VCaP (cell line): ENCODE measurements around the gene ACOX3.

Experiments used
- H3K27ac ChIP-seq: fragments of 450-650 bp; 2 replicates; pipeline ENCODE4 v1.5.1; 2017
- CTCF ChIP-seq: fragments of 450-650 bp; conservative IDR thresholded peaks from 2 replicates; pipeline ENCODE4 v1.5.1; 2017; ENCODE audit warnings: mild to moderate bottlenecking, moderate library complexity

Gene ACOX3

GRCh38 chr4:8405516-8405875 is 35.0 kb downstream of the ACOX3 start:
- TF ChIP-seq CTCF, result no peak
- H3K27ac ChIP-seq, result no peak overlapping the region

GRCh38 chr4:8404791-8405515 is 35.6 kb downstream of the ACOX3 start:
- TF ChIP-seq CTCF, result no peak
- no peak overlapping the region for H3K27ac ChIP-seq

GRCh38 chr4:8403976-8404375 is 36.5 kb downstream of the ACOX3 start:
- no peak overlapping the region for H3K27ac ChIP-seq
- no peak for TF ChIP-seq CTCF

DNA sequence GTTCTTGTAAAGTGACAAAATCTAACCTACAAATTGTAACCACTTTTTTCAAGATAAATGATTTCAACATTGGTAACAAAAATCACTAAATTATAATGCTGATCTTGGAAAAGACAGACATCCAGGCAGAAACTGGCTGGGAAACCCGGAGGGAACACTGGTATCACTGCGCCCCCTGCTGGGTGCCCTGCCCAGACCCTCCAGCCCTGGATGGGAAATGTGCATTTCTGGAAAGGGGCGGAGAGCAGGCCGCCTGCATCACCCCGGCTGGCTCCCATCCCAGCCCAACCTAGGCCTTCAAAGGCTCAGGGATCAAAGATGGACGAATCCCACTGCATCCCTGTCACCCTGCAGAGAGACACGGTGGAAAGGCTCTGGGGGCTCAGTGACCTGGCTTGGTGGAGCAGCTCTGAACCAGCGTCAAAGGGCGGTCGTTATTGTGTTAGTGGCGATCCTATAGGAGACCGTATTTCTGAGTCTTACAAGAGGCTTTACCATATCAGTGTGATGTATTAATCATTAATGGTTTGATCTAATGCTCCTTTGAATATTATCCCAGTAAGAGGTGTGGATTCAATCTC is 37.3 kb downstream of the ACOX3 start:
- H3K27ac ChIP-seq, result peak overlapping the region; percentile 20; the same call in 1 of the 2 replicates
- TF ChIP-seq CTCF, result peak; percentile 91

DNA sequence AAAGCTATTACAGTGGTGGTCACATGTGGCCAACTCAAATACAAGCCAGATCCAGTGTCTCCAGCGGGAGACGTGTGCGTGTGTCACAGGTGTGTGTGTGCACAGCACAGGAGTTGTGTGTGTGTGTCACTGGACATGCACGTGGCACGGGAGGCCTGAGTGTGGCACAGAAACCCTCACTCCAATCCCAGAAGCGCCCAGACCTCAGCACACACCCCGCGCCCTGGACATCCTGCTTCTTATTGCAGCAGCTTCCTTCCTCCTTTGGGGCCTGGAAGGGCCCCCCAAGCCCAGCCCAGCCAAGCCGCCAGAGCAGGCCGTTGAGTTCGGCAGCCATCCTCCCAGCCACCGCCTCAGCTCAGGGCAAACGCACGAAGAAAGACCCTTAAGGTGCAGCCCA is 37.9 kb downstream of the ACOX3 start:
- H3K27ac ChIP-seq, result peak overlapping the region; percentile 20; the same call in 1 of the 2 replicates
- TF ChIP-seq CTCF, result no peak

DNA sequence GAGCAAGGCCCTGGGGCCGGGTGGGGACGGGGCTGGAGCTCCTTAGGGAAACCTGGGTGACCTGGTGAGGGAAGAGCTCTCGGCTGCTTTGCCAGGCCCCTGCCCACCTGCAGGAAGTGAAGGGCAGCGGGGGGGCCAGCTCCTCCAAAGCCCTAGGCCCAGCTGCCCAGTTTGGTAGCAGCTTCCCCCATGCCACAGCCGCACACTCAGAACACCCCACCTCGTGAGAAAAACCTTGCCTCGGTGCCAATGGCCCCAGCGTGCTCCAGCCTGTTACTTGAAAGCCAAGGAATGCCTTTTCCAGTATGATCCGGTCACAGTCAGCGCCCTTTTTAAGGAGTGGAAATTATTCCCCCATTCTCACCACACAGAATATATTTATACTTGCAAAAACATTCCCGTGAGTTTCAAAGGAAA is 38.3 kb downstream of the ACOX3 start:
- H3K27ac ChIP-seq, result no peak overlapping the region
- no peak for TF ChIP-seq CTCF

DNA sequence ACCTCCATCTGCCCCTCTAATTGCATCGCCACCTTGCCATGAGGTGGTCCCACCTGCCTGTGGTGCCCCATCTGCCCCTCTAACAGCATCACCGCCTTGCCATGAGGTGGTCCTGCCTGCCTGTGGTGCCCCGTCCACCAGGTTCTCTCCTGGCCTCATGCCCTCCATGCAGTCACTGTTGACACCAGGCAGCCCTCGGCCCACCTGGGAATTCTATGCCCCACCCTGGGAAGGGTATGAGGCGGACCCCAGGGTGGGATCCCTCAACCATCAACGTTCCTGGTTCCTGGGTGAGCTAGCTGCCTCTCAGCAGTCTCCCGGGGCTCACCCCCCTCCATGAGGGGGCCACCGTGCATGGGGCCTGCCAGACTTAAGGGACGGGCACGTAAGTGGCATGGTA is 38.9 kb downstream of the ACOX3 start:
- TF ChIP-seq CTCF, result no peak
- no peak overlapping the region for H3K27ac ChIP-seq
